Lung (tissue), 12 donors: Measurements from ENCODE around the gene ANTXR1. TPM values are rescaled to one million over a fixed set of nuclear protein-coding genes. Genes with fewer than 3 reads are reported as not detected.

Experiments
- ATAC-seq: fragments of 200-7000 bp; cut with Tn5 transposase; one replicate; pipeline ENCODE4 v1.9.1; 2020; ENCODE audit warnings: moderate number of reproducible peaks; ENCODE audit not compliant: insufficient read depth, low FRiP score
- DNase-seq, 3 donors: peaks; one replicate each; pipeline ENCODE4 v3.0.0-alpha.2; 2013 to 2017
- H3K27ac ChIP-seq, 2 donors: one replicate each; pipeline ENCODE4 v1.5.1; 2013; ENCODE audit warnings: mild to moderate bottlenecking in 2 of 2, moderate library complexity in 2 of 2, control low read depth in 1 of 2, inconsistent platforms in 1 of 2, low read depth in 1 of 2, low read length in 1 of 2
- H3K27me3 ChIP-seq, 3 donors: one replicate each; pipeline ENCODE4 v1.5.1; 2013; ENCODE audit warnings: low read length in 2 of 3; ENCODE audit not compliant: control insufficient read depth in 3 of 3, insufficient read depth in 3 of 3
- H3K36me3 ChIP-seq, 4 donors: one replicate each; pipeline ENCODE4 v1.5.1; 2013; ENCODE audit warnings: low read length in 4 of 4, mild to moderate bottlenecking in 1 of 4, moderate library complexity in 1 of 4; ENCODE audit not compliant: control insufficient read depth in 4 of 4, insufficient read depth in 4 of 4
- H3K4me1 ChIP-seq, 5 donors: one replicate each; pipeline ENCODE4 v1.5.1; 2013; ENCODE audit warnings: low read length in 5 of 5, mild to moderate bottlenecking in 2 of 5, moderate library complexity in 1 of 5; ENCODE audit not compliant: control insufficient read depth in 5 of 5, insufficient read depth in 5 of 5
- H3K4me3 ChIP-seq: one replicate; pipeline ENCODE4 v1.5.1; 2013; ENCODE audit warnings: mild to moderate bottlenecking, control low read depth, moderate library complexity
- H3K9ac ChIP-seq, 2 donors: one replicate each; pipeline ENCODE4 v1.5.1; 2013; ENCODE audit warnings: low read length in 2 of 2, control low read depth in 1 of 2; ENCODE audit not compliant: insufficient read depth in 1 of 2
- H3K9me3 ChIP-seq, 4 donors: one replicate each; pipeline ENCODE4 v1.5.1; 2013; ENCODE audit warnings: low read length in 3 of 4, mild to moderate bottlenecking in 1 of 4, moderate library complexity in 1 of 4; ENCODE audit not compliant: control insufficient read depth in 4 of 4, insufficient read depth in 3 of 4
- CTCF ChIP-seq: IDR thresholded peaks from 2 replicates; pipeline ENCODE4 v1.5.1; 2012; ENCODE audit warnings: mild to moderate bottlenecking; ENCODE audit errors: control extremely low read depth, extremely low read depth
- WGBS, 2 donors: extraction: QIAGEN DNeasy Blood & Tissue Kit; methylation state at CpG; one replicate each; pipeline ENCODE4 v1.1.7; 2013; 5-methylcytosine and 5-hydroxymethylcytosine counted together
- polyA plus RNA-seq, 2 donors: library from polyadenylated mRNA; stranded (reverse); fragments of 200-250 nt; gene quantifications; one replicate each; pipeline ENCODE4 v1.2.1, GENCODE V29; 2013
- total RNA-seq, 2 donors: library from RNA; depleted of rRNA in 1 of 2; stranded (reverse); fragments of >200 nt in 1 of 2; gene quantifications; one replicate each; pipeline ENCODE4 v1.2.1, GENCODE V29; 2014 to 2021
- donor health status: control.
- donor health status: control.
- donor health status: Bipolar disorder and iron deficiency.
- donor health status: healthy.
- donor health status: DM: yes; HTN: yes; CAD: no.

ANTXR1 gene
- total and polyA plus RNA-seq, 4 donors: 13.4 to 81.0 (median 34.8) TPM

GRCh38 chr2:69138793-69139459, 125.9 kb downstream of the ANTXR1 start:
- no peak for TF ChIP-seq CTCF
- 86% methylated on average over 1 of the region's 1 CpG for WGBS, 2 donors
- no peaks in the 10 kb centered on the region for H3K27me3 ChIP-seq
- H3K9me3 ChIP-seq: no peaks in the 10 kb centered on the region
- no peak overlapping the region for H3K27ac ChIP-seq
- H3K9ac ChIP-seq: no peak overlapping the region
- ATAC-seq (no peak), DNase-seq (no peak)
- H3K36me3 ChIP-seq: peaks cover 0 to 8% (median 1%) of the 10 kb centered on the region in 4 donors
- peaks cover 0 to 3% (median 0%) of the 10 kb centered on the region in 5 donors for H3K4me1 ChIP-seq
- H3K4me3 ChIP-seq: no peak overlapping the region

GRCh38 chr2:69139778-69140670, 127.0 kb downstream of the ANTXR1 start:
- 86 to 88% methylated on average over 5 of the region's 5 CpGs for WGBS, 2 donors
- no peak for DNase-seq

GRCh38 chr2:69141061-69141460, 128.1 kb downstream of the ANTXR1 start:
- Histone ChIP-seq H3K9ac (no peak overlapping the region), H3K4me1 (peaks cover 0 to 2% (median 0%) of the 10 kb centered on the region in 5 donors), H3K27ac (no peak overlapping the region), H3K36me3 (peaks cover 0 to 8% (median 1%) of the 10 kb centered on the region in 4 donors), H3K27me3 (no peaks in the 10 kb centered on the region), H3K4me3 (no peak overlapping the region), H3K9me3 (no peaks in the 10 kb centered on the region)
- 27 to 33% methylated on average over 1 of the region's 1 CpG for WGBS, 2 donors
- TF ChIP-seq CTCF: no peak
- DNase-seq (no peak), ATAC-seq (no peak)

More at GRCh38 chr2:69139778-69140670, 127.0 kb downstream of the ANTXR1 start:
- no peak overlapping the region for H3K4me3 ChIP-seq
- no peak for ATAC-seq
- peaks cover 0 to 8% (median 1%) of the 10 kb centered on the region in 4 donors for H3K36me3 ChIP-seq
- H3K27me3 ChIP-seq: no peaks in the 10 kb centered on the region
- no peak overlapping the region for H3K9ac ChIP-seq
- H3K4me1 ChIP-seq: peaks cover 0 to 2% (median 0%) of the 10 kb centered on the region in 5 donors
- H3K27ac ChIP-seq: no peak overlapping the region
- no peaks in the 10 kb centered on the region for H3K9me3 ChIP-seq
- no peak for TF ChIP-seq CTCF
